ENCODE results near the gene NUBPL.

DNA sequence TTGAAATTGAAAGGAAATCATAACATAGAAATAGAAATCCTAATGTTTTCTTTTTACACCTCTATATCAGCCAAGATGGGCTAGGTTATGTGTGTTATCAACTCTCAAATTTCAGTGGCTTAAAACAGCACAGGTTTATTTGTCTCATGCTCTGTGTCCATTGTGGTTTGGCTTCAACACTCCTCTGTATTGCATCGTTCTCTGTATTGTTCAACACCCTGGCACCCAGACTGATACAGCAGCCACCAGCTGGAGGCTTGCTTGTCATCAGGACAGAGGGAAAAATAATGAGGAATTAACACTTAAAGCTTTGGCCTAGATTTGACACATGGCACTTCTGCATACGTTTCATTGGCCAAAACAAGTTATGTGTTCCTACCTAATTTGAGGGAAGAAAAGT, 281.7 kb downstream of the NUBPL start:
- TF ChIP-seq YY1 (IDR thresholded peaks at IDR 0.05; ENCODE audit: insufficient read depth, insufficient read length) (no peak), SUZ12 (IDR thresholded peaks at IDR 0.05; ENCODE audit: extremely low read depth, insufficient read depth, insufficient read length) (no peak), ZNF274 (IDR thresholded peaks at IDR 0.05; ENCODE audit: low read depth, low read length) (no peak)
